Lung (tissue), 12 donors: ENCODE measurements around the gene DAAM1. TPM values are rescaled to one million over a fixed set of nuclear protein-coding genes. Genes with fewer than 3 reads are reported as not detected.

Experiments used
- ATAC-seq: fragments of 200-7000 bp; cut with Tn5 transposase; one replicate; pipeline ENCODE4 v1.9.1; 2020; ENCODE audit warnings: moderate number of reproducible peaks; ENCODE audit not compliant: insufficient read depth, low FRiP score
- DNase-seq, 3 donors: peaks; one replicate each; pipeline ENCODE4 v3.0.0-alpha.2; 2013 to 2017
- H3K27ac ChIP-seq, 2 donors: one replicate each; pipeline ENCODE4 v1.5.1; 2013; ENCODE audit warnings: mild to moderate bottlenecking in 2 of 2, moderate library complexity in 2 of 2, control low read depth in 1 of 2, inconsistent platforms in 1 of 2, low read depth in 1 of 2, low read length in 1 of 2
- H3K27me3 ChIP-seq, 3 donors: one replicate each; pipeline ENCODE4 v1.5.1; 2013; ENCODE audit warnings: low read length in 2 of 3; ENCODE audit not compliant: control insufficient read depth in 3 of 3, insufficient read depth in 3 of 3
- H3K36me3 ChIP-seq, 4 donors: one replicate each; pipeline ENCODE4 v1.5.1; 2013; ENCODE audit warnings: low read length in 4 of 4, mild to moderate bottlenecking in 1 of 4, moderate library complexity in 1 of 4; ENCODE audit not compliant: control insufficient read depth in 4 of 4, insufficient read depth in 4 of 4
- H3K4me1 ChIP-seq, 5 donors: one replicate each; pipeline ENCODE4 v1.5.1; 2013; ENCODE audit warnings: low read length in 5 of 5, mild to moderate bottlenecking in 2 of 5, moderate library complexity in 1 of 5; ENCODE audit not compliant: control insufficient read depth in 5 of 5, insufficient read depth in 5 of 5
- H3K4me3 ChIP-seq: one replicate; pipeline ENCODE4 v1.5.1; 2013; ENCODE audit warnings: mild to moderate bottlenecking, control low read depth, moderate library complexity
- H3K9ac ChIP-seq, 2 donors: one replicate each; pipeline ENCODE4 v1.5.1; 2013; ENCODE audit warnings: low read length in 2 of 2, control low read depth in 1 of 2; ENCODE audit not compliant: insufficient read depth in 1 of 2
- H3K9me3 ChIP-seq, 4 donors: one replicate each; pipeline ENCODE4 v1.5.1; 2013; ENCODE audit warnings: low read length in 3 of 4, mild to moderate bottlenecking in 1 of 4, moderate library complexity in 1 of 4; ENCODE audit not compliant: control insufficient read depth in 4 of 4, insufficient read depth in 3 of 4
- WGBS, 2 donors: extraction: QIAGEN DNeasy Blood & Tissue Kit; methylation state at CpG; one replicate each; pipeline ENCODE4 v1.1.7; 2013; 5-methylcytosine and 5-hydroxymethylcytosine counted together
- polyA plus RNA-seq, 2 donors: library from polyadenylated mRNA; stranded (reverse); fragments of 200-250 nt; gene quantifications; one replicate each; pipeline ENCODE4 v1.2.1, GENCODE V29; 2013
- total RNA-seq, 2 donors: library from RNA; depleted of rRNA in 1 of 2; stranded (reverse); fragments of >200 nt in 1 of 2; gene quantifications; one replicate each; pipeline ENCODE4 v1.2.1, GENCODE V29; 2014 to 2021
- TF ChIP-seq, protein P1 (sequence below): IDR thresholded peaks from 2 replicates; pipeline ENCODE4 v1.5.1; 2012; ENCODE audit warnings: mild to moderate bottlenecking; ENCODE audit errors: control extremely low read depth, extremely low read depth
- donor health status: control.
- donor health status: control.
- donor health status: Bipolar disorder and iron deficiency.
- donor health status: healthy.
- donor health status: DM: yes; HTN: yes; CAD: no.

The DAAM1 gene
- total and polyA plus RNA-seq, 4 donors: 10.3 to 84.6 (median 32.6) TPM

DNA sequence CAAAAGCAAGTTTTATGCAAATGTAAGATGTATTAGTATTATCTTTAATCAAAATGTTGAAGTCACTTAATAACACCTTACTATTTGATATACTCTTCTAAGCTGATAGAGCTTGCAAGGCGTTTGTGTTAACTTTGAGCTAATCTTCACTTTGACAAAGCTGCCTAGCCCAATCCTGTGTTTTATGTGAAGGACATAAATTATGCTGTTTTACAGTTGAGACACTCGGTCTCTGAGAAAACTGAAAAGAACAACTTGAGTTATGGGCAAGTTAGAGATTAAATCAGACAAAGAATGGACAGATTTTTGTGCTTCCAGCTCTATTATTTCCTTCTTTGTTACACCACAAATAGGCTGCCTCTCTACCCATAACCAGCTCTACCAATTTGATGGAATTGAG lies 42.0 kb upstream of the DAAM1 start:
- Histone ChIP-seq H3K27me3 (no peaks in the 10 kb centered on the region), H3K27ac (no peak overlapping the region), H3K4me1 (peaks cover 0 to 14% (median 0%) of the 10 kb centered on the region in 5 donors), H3K9me3 (no peaks in the 10 kb centered on the region), H3K4me3 (no peak overlapping the region), H3K36me3 (no peaks in the 10 kb centered on the region), H3K9ac (no peak overlapping the region)
- TF ChIP-seq, protein P1, sequence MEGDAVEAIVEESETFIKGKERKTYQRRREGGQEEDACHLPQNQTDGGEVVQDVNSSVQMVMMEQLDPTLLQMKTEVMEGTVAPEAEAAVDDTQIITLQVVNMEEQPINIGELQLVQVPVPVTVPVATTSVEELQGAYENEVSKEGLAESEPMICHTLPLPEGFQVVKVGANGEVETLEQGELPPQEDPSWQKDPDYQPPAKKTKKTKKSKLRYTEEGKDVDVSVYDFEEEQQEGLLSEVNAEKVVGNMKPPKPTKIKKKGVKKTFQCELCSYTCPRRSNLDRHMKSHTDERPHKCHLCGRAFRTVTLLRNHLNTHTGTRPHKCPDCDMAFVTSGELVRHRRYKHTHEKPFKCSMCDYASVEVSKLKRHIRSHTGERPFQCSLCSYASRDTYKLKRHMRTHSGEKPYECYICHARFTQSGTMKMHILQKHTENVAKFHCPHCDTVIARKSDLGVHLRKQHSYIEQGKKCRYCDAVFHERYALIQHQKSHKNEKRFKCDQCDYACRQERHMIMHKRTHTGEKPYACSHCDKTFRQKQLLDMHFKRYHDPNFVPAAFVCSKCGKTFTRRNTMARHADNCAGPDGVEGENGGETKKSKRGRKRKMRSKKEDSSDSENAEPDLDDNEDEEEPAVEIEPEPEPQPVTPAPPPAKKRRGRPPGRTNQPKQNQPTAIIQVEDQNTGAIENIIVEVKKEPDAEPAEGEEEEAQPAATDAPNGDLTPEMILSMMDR: no peak
- DNase-seq (peak in 1 of 3 donors; percentile 25), ATAC-seq (no peak)
- WGBS, 2 donors: 80 to 90% methylated on average over 2 of the region's 2 CpGs

DNA sequence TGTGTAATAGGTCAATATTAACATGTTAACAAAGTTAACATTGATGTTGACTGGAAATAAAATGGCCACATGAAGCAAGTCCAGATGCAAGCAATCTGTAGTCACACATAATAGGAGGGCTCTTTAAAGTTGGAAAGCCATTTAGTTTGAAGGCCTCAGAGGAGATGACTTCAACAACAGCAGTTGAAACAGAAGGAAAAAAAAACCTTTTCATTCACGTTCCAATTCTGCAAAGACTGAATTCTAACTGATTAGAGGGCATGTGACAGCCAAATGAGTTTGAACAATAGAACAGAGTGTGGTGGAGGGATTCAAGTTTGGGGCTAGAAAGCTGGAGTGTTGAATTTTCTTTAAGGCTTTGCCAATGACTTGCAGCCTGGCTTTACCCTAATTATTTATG lies 41.5 kb upstream of the DAAM1 start:
- WGBS, 2 donors: 65 to 78% methylated on average over 1 of the region's 1 CpG
- ATAC-seq: no peak
- Histone ChIP-seq H3K4me1 (peaks cover 0 to 14% (median 0%) of the 10 kb centered on the region in 5 donors), H3K27ac (no peak overlapping the region), H3K9me3 (no peaks in the 10 kb centered on the region), H3K9ac (peak overlapping the region in 1 of 2 donors; percentile 15), H3K27me3 (no peaks in the 10 kb centered on the region), H3K36me3 (no peaks in the 10 kb centered on the region), H3K4me3 (no peak overlapping the region)
- TF ChIP-seq, protein P1: no peak
- peak in 2 of 3 donors; percentile 91 to 93 for DNase-seq

DNA sequence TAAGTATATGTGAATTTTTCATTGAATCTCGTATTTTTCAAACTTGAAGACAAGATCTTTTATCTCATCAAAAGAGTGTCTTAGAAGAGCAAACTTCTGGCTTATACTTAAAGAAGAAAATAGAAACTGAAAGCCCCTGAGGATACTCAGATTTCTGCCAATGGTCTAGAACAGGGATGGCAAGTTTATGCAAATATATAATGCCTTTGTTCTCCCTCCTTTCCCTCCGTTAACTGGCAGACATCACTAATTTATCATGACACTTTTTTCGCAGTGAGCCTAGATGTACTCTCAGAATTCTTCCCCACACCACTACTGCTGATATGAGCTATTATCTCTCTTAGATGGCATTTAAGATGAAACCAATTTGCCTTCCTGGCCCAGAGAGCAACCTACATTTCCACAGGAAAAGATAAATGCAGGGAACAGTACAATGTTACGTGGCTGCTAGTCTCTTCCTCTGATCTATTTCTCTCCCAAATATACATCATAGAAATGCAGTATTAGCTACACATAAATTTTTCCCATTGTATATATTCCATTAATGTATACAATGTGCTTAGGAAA lies 40.0 kb upstream of the DAAM1 start:
- Histone ChIP-seq H3K27ac (no peak overlapping the region), H3K9ac (no peak overlapping the region), H3K36me3 (no peaks in the 10 kb centered on the region), H3K9me3 (no peaks in the 10 kb centered on the region), H3K4me1 (peaks cover 0 to 14% (median 2%) of the 10 kb centered on the region in 5 donors), H3K4me3 (no peak overlapping the region), H3K27me3 (no peaks in the 10 kb centered on the region)
- no peak for ATAC-seq
- TF ChIP-seq, protein P1: no peak
- DNase-seq: no peak
- WGBS, 2 donors: 77 to 84% methylated on average over 4 of the region's 4 CpGs

DNA sequence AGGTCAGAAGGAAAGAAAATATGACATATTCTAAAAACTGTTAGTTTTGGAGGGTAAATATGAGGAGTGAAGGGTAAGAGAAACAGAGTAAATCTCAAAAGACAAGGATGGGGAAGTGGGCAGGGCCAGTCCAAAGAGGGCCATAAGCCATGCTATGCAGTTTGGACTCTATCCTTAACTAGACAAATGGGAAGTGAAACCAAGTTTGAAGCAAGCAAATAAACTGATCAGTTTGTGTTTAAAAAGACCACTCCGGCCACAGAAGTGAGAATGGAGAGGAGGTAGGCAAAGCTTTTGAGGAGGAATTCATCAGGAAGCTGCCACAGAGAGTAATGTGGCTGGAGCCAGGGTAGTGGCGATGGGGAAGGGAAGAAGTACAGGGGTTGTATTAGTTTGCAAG lies 37.5 kb upstream of the DAAM1 start:
- H3K4me1 ChIP-seq: peaks cover 0 to 12% (median 3%) of the 10 kb centered on the region in 5 donors
- H3K9ac ChIP-seq: no peak overlapping the region
- DNase-seq (no peak), ATAC-seq (no peak)
- TF ChIP-seq, protein P1: no peak
- WGBS, 2 donors: 69 to 77% methylated on average over 2 of the region's 2 CpGs
- no peaks in the 10 kb centered on the region for H3K27me3 ChIP-seq
- H3K36me3 ChIP-seq: no peaks in the 10 kb centered on the region
- H3K4me3 ChIP-seq: no peak overlapping the region
- no peaks in the 10 kb centered on the region for H3K9me3 ChIP-seq
- H3K27ac ChIP-seq: no peak overlapping the region
